IPS DF 4.7 (cell line): ENCODE measurements around the gene CYP26C1.
"Not testable (repeated sequence)": the region's sequence is repeated elsewhere in the genome, so short reads cannot be mapped to it uniquely, and the experiment has no call there.

ENCODE experiments used
- DNase-seq: peaks from one replicate; pipeline ENCODE4 v3.0.0-alpha.2; 2013; ENCODE audit warnings: low spot score; ENCODE audit errors: extremely low read depth

The CYP26C1 gene

GRCh38 chr10:93076871-93077270 lies 16.3 kb downstream of the CYP26C1 start:
- DNase-seq: no peak

GRCh38 chr10:93077860-93078337 lies 17.3 kb downstream of the CYP26C1 start:
- no peak for DNase-seq

GRCh38 chr10:93079663-93080349 lies 19.2 kb downstream of the CYP26C1 start:
- DNase-seq: no peak

DNA sequence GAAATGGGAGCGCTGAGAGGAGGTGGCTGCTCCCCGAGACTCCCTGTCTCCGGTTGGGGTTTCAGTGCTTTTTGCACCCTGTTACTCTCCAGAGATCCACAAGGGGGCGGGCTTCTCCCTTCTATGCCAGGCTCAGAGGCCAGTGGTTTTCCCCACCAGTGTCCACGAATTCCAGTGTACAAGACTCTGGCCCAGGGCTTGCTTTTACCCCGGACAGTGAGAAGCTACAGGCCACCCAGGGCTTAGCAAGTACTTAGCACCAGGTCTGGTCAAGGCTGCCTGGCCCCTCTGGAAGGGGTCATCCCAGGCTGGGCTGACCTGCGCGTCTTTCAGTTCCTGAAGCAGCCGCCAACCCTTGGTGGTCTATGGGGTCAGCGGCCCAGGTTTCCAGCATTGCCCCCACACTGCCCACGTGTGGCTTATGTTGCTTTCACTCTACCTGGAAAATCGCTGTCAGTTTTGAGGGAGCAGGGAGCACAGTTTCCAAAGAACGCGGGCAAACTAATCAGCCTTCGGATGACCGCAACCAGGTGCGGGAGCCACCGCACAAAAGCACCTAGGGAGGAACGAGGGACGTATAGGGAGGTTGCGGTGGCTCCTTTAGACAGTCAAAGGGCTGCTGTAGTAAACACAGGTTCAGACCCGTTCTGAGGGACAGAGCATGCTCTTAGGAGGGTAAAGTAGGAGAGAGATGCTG lies 19.9 kb downstream of the CYP26C1 start:
- no peak for DNase-seq

DNA sequence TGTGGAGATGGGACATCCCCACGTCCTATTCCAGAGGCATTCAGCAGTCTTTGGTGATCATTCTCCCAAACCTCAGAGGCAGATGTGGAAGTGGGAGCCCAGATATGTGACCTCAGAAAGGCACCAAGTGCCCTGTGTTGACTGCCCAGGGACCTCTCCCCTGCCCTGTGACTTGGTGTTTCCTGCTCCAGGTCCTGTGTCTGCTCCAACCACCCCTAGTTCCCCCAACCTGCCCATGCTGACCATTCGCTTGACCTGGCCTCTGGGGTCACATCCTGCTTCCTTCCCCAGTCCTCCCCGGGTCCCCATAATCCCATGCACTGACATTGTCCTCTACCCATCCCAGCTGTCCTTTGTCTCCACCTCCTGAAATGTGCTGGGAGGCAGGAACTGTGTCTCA lies 20.7 kb downstream of the CYP26C1 start:
- no peak for DNase-seq

DNA sequence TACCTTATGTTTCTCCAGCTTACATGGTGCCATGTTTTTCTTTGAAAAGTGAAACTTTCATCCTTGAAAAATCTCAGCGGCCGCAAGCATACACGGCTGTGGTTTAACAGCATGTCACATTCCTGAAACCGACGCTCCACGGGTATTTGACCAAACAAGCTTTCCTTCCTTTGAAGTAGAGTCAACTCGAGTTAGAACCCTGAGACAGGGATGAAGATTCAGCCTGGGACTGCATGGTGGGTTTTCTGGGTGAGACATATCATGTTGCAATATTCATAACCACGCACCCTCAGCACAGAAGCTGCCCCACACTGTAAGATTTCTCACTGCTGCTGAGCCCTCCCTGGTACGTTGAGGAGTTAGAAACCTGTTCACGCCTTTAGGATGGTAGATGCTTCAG lies 21.2 kb downstream of the CYP26C1 start:
- DNase-seq: no peak

DNA sequence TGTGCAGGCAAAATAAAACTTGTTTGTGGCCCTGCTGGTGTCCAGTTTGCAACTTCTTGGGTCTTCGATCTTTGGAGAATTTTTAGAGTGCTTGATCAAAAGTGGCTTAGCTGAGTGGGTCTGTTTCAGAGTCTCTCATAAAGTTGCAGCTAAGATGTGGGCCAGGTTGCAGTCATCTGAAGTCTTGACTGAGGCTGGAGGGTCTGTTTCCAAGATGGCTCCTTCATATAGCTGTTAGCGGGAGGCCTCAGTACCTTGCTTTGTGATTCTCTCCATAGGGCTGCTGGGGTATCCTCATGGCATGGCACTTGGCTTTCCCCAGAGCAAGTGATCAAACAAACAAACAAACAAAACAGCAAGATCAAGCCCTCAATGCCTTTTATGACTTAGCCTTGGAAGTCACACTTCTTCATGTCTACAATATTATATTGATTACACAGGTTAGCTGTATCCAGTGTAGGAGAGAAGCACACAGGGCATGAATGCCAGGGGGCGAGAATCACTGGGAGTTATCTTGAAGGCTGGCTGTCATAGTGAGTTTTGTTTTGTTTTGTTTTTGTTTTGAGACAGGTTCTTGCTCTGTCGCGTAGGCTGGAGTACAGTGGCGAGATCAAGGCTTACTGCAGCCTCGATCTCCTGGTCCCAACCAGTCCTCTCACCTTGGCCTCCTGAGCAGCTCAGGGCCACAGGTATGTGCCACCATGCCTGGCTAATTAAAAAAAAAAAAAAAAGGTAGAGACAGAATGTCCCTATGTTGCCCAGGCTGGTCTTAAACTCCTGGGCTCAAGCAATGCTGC lies 23.3 kb downstream of the CYP26C1 start:
- DNase-seq: no peak

DNA sequence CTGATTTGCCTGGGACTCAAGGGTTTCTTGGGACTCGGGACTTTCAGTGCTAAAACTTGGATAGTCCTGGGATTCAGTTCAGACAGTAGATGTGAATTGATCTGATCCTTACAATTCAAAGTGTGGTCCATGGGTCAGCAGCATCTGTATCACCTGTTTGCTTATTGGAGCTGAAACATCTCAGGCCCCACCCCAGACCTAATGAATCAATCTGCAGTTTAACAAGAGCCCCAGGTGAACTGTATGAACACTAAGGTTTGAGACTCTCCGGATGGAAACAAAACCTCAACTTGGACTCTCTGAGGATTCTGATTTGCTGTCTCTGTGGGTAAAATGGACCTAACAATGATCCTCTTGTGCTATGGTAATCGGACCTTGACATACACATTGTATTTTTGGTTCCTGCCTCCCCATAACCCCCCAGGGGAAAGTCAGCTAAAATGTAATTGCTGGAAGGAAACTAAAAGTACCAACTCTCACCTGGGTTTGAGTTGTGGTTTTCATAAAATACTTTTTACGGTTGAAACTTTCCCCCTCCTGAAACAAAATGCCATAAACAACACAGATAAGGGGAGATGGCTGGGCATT lies 24.8 kb downstream of the CYP26C1 start:
- DNase-seq: no peak

DNA sequence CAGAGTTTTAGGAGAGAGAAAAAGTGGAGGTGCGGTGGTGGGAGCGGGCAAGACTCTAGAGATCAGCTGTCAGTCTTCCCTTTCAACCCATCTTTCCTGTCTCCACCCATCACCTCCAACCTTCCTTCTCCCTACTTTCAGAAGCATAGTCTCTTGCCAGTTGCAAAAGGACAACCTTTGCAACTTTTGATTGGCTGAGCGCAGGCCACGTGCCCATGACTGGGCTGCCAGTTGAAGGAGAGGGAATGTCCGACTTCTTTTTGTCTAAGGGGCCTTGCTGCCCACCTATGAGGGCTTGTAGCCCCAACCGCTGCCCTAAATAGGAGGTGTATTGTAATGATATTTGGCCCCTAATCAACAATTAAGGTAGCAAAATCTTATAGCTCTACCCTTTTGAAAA lies 25.7 kb downstream of the CYP26C1 start:
- no peak for DNase-seq

GRCh38 chr10:93087846-93088245 lies 27.2 kb downstream of the CYP26C1 start:
- no peak for DNase-seq

GRCh38 chr10:93088466-93088865 lies 27.9 kb downstream of the CYP26C1 start:
- DNase-seq: no peak

DNA sequence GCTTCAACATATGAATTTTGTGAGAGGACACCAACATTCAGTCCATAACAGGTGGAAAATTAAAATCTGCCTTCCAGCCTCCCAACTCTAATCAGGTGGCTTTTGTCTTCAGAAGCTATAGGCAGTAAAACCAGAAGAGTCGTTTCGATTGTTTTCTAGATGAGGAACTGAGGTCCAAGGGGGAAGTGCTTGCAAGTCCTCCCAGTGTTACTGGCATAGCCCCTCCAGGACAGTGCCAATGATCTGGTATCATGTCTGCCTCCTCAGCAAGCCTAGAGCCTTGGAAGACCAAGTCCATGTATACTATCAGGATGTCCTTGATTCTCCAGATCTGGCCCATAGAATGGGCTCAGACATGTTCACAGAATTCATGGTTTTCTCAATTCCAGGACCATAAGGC lies 30.0 kb downstream of the CYP26C1 start:
- no peak for DNase-seq

GRCh38 chr10:93091960-93092359 lies 31.4 kb downstream of the CYP26C1 start:
- DNase-seq: no peak

DNA sequence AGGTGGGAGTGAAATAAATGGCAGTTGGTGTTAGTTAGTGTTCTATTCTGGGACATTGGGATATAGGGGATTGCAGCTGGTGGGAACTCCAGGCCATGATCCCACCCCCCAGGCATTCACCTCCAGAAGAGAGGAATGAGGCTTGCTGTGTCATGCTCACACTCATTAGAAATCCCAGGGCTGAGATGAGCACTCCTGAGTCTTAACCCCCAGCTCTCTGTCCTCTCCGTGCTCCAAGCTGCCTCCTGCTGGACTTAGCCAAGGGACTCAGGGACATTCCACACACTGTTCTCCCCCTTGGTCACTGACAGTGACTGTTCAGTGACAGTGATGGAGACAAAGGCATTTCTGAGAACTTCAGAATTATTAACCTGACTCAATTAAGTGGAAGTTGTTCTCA lies 34.6 kb downstream of the CYP26C1 start:
- no peak for DNase-seq

GRCh38 chr10:93096901-93097300 lies 36.3 kb downstream of the CYP26C1 start:
- DNase-seq: no peak

GRCh38 chr10:93097386-93097785 lies 36.8 kb downstream of the CYP26C1 start:
- no peak for DNase-seq

DNA sequence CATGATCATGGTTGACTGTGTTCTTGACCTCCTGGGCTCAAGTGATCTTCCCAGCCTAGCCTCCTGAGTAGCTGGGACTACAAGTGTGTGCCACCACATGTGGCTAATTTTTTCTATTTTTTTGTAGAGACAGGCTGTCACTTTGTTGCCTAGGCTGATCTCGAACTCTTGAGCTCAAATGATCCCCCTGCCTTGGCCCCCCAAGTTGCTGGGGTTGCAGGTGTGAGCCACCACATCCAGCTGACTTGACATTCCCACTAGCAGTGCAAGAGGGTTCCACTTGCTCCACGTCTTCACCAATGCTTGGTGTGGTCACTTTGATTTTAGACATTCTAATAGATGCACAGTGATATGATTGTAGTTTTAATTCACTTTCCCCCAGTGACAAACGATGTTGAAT lies 38.2 kb downstream of the CYP26C1 start:
- no peak for DNase-seq

GRCh38 chr10:93099670-93100069 lies 39.1 kb downstream of the CYP26C1 start:
- no peak for DNase-seq

DNA sequence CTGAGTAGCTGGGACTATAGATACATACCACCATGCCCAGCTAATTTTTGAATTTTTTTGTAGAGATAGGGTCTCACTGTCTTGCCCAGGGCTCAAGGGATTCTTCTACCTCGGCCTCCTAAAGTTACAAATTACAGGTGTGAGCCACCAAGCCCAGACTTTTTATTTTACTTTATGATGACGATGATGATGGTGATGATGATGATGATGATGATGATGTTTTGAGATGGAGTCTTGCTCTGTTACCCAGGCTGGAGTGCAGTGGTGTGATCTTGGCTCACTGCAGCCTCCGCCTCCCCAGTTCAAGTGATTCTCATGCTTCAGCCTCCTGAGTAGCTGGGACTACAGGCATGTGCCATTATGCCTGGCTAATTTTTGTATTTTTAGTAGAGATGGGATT lies 40.5 kb downstream of the CYP26C1 start:
- not testable (repeated sequence) for DNase-seq

DNA sequence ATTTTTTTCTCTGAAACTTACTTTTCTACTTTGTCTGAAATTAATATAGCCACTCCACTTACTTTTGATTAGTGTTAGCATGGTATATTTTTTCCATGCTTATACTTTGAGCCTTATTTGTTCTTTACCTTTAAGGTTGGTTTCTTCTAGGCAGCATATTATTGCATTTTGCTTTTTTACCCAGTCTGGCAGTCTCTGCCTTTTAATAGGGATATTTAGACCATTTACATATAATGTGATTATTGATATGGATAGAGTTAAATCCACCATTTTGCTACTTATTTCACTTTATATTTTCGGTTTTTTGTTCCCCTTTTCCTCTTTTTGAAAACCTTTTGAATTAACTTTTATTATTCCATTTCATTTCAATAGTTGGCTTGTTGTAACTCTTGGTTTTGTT lies 43.4 kb downstream of the CYP26C1 start:
- no peak for DNase-seq

DNA sequence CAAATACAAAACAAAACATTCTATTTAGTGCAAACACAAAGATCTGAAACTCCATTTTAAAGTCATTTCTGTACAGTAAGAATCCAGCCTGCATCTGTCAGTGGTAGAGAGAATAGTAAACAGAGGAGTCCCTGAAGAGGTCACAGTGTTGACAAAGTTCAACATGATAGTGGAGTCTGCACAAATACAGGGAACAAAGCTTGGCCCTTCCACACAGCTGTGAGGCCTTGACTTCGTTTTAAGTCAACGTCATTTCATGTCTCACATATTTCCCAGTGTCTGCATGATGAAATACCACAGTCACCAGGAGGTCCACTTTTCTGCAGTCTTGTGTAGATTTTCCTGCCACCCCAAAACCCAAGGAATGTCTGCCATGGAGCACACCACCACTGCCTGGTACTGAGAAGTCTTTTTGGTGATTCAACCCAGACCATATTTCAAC lies 46.1 kb downstream of the CYP26C1 start:
- DNase-seq: no peak
